K562 (cell line): ENCODE measurements around the gene ANKRD7.

ENCODE experiments used
- KAT7 ChIP-seq: sonication (generic); formaldehyde crosslinking; IDR thresholded peaks from 2 replicates; pipeline ENCODE4 v1.8.0; 2022; ENCODE audit warnings: missing genetic modification reagents, mild to moderate bottlenecking, borderline replicate concordance
- MAFK ChIP-seq: IDR thresholded peaks from 2 replicates; pipeline ENCODE4 v1.6.1; 2011; ENCODE audit warnings: low read length, improper control_type of control experiment
- YY1 ChIP-seq, 3 experiments: IDR thresholded peaks; 2 replicates each; pipeline ENCODE4 v1.6.1; 2011; ENCODE audit warnings: low read length in 2 of 3, mild to moderate bottlenecking in 2 of 3, moderate library complexity in 2 of 3, borderline replicate concordance in 1 of 3, control low read depth in 1 of 3, low read depth in 1 of 3; ENCODE audit not compliant: insufficient read depth in 3 of 3, insufficient replicate concordance in 2 of 3, control insufficient read depth in 1 of 3, insufficient read length in 1 of 3; ENCODE audit errors: extremely low read depth in 1 of 3
- TF ChIP-seq, protein P1 (sequence below), 2 experiments: fragments of 450-650 bp; formaldehyde crosslinking in 1 of 2; IDR thresholded peaks; 2 replicates each; pipeline versions ENCODE4 v1.4.0 to v1.6.1; 2014 to 2020; ENCODE audit warnings: mild to moderate bottlenecking in 2 of 2, borderline replicate concordance in 1 of 2, low read depth in 1 of 2

DNA sequence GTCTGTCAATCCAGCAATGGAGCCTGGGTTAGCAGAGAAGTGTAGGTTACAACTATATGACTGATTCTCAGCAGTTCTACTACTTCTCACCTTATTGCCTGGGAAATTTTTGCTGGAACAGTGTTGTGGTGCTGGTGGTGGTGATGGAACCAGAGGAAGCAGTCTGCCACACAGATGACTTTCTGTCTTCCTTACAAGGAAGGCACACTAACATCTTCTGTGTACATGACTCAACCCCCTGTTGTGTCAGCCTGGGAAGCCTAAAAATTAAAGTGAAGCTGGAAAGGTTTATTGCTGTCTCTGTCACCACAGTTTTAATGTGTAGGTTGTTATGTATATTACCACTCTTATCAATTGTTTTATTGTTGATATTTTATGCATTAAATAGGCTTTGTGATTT, 40.3 kb downstream of the ANKRD7 start:
- TF ChIP-seq YY1 (IDR thresholded peaks at IDR 0.05; ENCODE audit: borderline replicate concordance in 1 of 3, control insufficient read depth in 1 of 3, extremely low read depth in 1 of 3, insufficient read depth in 3 of 3, insufficient read length in 1 of 3, insufficient replicate concordance in 2 of 3, low read depth in 1 of 3, low read length in 2 of 3) (no peak), MAFK (no peak), KAT7 (CRISPR knock-in tag) (no peak)
- TF ChIP-seq, protein P1, sequence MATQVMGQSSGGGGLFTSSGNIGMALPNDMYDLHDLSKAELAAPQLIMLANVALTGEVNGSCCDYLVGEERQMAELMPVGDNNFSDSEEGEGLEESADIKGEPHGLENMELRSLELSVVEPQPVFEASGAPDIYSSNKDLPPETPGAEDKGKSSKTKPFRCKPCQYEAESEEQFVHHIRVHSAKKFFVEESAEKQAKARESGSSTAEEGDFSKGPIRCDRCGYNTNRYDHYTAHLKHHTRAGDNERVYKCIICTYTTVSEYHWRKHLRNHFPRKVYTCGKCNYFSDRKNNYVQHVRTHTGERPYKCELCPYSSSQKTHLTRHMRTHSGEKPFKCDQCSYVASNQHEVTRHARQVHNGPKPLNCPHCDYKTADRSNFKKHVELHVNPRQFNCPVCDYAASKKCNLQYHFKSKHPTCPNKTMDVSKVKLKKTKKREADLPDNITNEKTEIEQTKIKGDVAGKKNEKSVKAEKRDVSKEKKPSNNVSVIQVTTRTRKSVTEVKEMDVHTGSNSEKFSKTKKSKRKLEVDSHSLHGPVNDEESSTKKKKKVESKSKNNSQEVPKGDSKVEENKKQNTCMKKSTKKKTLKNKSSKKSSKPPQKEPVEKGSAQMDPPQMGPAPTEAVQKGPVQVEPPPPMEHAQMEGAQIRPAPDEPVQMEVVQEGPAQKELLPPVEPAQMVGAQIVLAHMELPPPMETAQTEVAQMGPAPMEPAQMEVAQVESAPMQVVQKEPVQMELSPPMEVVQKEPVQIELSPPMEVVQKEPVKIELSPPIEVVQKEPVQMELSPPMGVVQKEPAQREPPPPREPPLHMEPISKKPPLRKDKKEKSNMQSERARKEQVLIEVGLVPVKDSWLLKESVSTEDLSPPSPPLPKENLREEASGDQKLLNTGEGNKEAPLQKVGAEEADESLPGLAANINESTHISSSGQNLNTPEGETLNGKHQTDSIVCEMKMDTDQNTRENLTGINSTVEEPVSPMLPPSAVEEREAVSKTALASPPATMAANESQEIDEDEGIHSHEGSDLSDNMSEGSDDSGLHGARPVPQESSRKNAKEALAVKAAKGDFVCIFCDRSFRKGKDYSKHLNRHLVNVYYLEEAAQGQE (IDR thresholded peaks at IDR 0.05; ENCODE audit: borderline replicate concordance), result no peak
- TF ChIP-seq, protein P1 (CRISPR knock-in tag; IDR thresholded peaks at IDR 0.05; ENCODE audit: low read depth), result no peak
